ENCODE data around the gene RCAN2.
"Not testable (repeated sequence)": the region's sequence is repeated elsewhere in the genome, so short reads cannot be mapped to it uniquely, and the experiment has no call there.

Gene RCAN2

GRCh38 chr6:46333481-46333880 lies 157.8 kb downstream of the RCAN2 start:
- no peak for DNase-seq (ENCODE audit: low spot score)

GRCh38 chr6:46332448-46332847 lies 158.8 kb downstream of the RCAN2 start:
- DNase-seq (ENCODE audit: low spot score) = not testable (repeated sequence)

GRCh38 chr6:46331461-46331860 lies 159.8 kb downstream of the RCAN2 start:
- no peak for DNase-seq (ENCODE audit: low spot score)

GRCh38 chr6:46329568-46329967 lies 161.7 kb downstream of the RCAN2 start:
- no peak for DNase-seq (ENCODE audit: low spot score)

GRCh38 chr6:46327779-46328178 lies 163.5 kb downstream of the RCAN2 start:
- DNase-seq (ENCODE audit: low spot score) = no peak

GRCh38 chr6:46325561-46326530 lies 165.4 kb downstream of the RCAN2 start:
- DNase-seq (ENCODE audit: low spot score) = no peak

- no peak for DNase-seq (ENCODE audit: low spot score)
Observed at GRCh38 chr6:46324706-46325105, 166.5 kb downstream of the RCAN2 start.

GRCh38 chr6:46323966-46324622 lies 167.2 kb downstream of the RCAN2 start:
- no peak for DNase-seq (ENCODE audit: low spot score)

- no peak for DNase-seq (ENCODE audit: low spot score)
Observed at GRCh38 chr6:46323312-46323965, 167.8 kb downstream of the RCAN2 start.

- DNase-seq (ENCODE audit: low spot score) = no peak
Observed at GRCh38 chr6:46320505-46320904, 170.7 kb downstream of the RCAN2 start.

GRCh38 chr6:46315589-46315988 lies 175.7 kb downstream of the RCAN2 start:
- DNase-seq (ENCODE audit: low spot score) = no peak

GRCh38 chr6:46312654-46313053 lies 178.6 kb downstream of the RCAN2 start:
- no peak for DNase-seq (ENCODE audit: low spot score)

- no peak for DNase-seq (ENCODE audit: low spot score)
Observed at GRCh38 chr6:46310196-46310595, 181.1 kb downstream of the RCAN2 start.

- no peak for DNase-seq (ENCODE audit: low spot score)
Observed at GRCh38 chr6:46306431-46306830, 184.8 kb downstream of the RCAN2 start.

GRCh38 chr6:46305833-46306232 lies 185.4 kb downstream of the RCAN2 start:
- DNase-seq (ENCODE audit: low spot score) = no peak

GRCh38 chr6:46305236-46305635 lies 186.0 kb downstream of the RCAN2 start:
- DNase-seq (ENCODE audit: low spot score) = no peak

- no peak for DNase-seq (ENCODE audit: low spot score)
Observed at GRCh38 chr6:46302816-46303215, 188.4 kb downstream of the RCAN2 start.

GRCh38 chr6:46302176-46302575 lies 189.1 kb downstream of the RCAN2 start:
- DNase-seq (ENCODE audit: low spot score) = no peak

- no peak for DNase-seq (ENCODE audit: low spot score)
Observed at GRCh38 chr6:46299253-46299652, 192.0 kb downstream of the RCAN2 start.

- DNase-seq (ENCODE audit: low spot score) = no peak
Observed at GRCh38 chr6:46296586-46296985, 194.7 kb downstream of the RCAN2 start.

- no peak for DNase-seq (ENCODE audit: low spot score)
Observed at GRCh38 chr6:46293641-46294316, 197.5 kb downstream of the RCAN2 start.

- DNase-seq (ENCODE audit: low spot score) = no peak
Observed at GRCh38 chr6:46291880-46292279, 199.4 kb downstream of the RCAN2 start.

Data from NAMALWA (cell line).